Measurements from ENCODE around the gene SEZ6L2.
"Not testable (repeated sequence)": the region's sequence is repeated elsewhere in the genome, so short reads cannot be mapped to it uniquely, and the experiment has no call there.

Gene SEZ6L2

DNA sequence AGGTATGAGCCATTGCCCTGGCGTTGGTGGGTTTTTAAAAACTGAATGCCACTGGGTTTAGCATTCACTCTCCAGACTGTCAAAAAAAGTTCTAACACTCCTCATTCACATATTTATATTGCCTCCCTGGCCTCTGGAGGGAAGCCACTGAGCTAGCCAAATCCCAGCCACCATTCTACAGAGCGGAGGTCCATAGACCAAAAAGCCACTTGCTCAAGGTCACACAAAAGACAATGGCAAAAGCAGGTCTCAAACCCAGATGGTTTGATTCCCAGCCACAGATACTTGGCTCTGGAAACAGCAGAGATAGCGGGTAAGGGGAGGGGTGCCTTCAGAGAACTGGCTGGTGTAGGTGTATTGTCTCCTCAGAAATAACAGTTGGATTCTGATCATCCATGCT lies 18.3 kb downstream of the SEZ6L2 start:
- no peak for DNase-seq

- DNase-seq, result no peak
Measured at GRCh38 chr16:29878172-29878571, 21.2 kb downstream of the SEZ6L2 start.

GRCh38 chr16:29877266-29877961 lies 21.9 kb downstream of the SEZ6L2 start:
- peak; percentile 52 for DNase-seq

DNA sequence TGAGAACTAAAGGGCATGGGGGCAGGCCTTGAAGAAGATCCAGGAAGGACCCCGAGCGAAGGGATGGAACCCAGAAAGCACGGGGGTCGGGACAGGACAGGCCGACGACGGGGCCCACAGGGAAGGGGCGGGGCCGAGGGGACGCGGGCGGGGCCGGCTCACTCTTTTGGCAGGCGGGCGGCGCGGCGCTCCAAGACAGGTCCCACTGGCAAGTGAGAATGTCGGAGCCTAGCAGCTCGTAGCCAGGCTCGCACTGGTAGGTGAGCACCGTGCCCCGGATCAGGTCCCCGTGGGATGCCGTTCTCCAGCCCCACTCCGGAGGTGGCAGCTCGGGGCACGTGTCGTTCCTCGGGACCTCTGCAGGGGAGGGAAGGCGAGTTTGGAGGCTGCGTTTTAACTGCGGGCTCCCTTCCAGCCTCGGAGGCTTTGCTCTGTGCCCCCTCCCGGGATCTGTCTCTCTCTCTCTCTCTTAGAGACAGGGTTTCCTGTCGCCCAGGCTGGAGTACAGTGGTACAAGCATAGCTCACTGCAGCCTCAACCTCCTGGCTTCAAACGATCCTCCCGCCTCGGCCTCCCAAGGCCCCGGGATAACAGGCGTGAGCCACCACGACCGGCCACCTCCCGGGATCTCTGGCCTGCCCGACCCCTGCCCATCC lies 22.6 kb downstream of the SEZ6L2 start:
- DNase-seq, result peak; percentile 41

- no peak for DNase-seq
Measured at GRCh38 chr16:29876217-29876593, 23.1 kb downstream of the SEZ6L2 start.

DNA sequence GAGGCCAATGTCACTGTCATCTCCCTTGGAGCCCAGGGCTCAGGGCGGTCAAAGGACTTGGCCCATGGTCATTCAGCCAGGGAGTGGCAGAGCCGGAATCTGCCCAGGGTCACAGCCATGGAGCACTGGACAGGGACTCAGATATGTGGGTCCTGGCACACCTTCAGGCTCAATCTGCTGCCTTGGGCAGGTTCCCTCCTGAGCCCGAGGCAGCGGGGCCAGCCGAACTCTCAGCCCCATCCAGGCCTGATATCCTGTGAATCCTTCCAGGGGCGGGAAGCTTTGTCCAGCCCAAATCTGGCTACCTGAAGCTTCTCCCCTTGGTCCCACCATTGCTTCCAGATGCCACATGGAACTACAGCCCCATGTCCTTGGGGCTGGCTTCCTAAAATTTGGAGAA lies 24.1 kb downstream of the SEZ6L2 start:
- DNase-seq, result no peak

GRCh38 chr16:29873319-29873718 lies 26.0 kb downstream of the SEZ6L2 start:
- DNase-seq, result no peak

DNA sequence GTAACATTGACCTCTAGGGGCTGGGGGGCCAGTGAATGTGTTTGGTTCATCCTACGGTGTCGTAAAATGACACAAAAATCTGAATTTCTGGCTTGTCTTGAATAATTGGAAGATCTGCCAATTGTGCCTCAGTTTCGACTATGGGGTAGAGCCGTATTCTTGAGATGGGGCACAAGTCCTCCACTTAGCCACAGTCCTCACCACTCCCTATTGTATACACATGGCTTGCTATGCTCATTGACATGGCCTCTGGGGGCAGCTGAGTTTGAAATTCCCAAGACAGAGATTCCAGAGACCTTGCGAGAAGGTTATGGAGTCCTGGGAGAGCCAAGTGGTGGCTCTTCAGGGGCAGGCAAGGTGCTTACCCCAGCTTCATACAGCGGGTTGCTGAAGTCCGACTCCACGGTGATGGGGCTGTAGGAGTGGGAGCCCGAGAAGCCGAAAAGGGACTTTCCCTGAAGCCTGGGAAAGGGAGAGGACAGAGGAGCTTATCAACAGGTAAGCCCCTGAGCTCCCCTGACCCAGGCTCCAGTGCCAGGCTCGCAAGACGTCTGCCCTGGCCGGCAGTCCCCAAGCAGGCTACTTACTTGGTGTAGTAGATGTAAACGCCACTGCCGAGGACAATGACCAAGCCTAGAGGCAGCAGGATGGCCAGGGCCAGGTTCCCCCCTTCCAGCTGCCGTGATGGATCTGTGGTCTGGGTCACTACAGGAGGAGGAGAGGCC lies 27.4 kb downstream of the SEZ6L2 start:
- DNase-seq, result no peak

GRCh38 chr16:29869067-29869466 lies 30.3 kb downstream of the SEZ6L2 start:
- DNase-seq, result not testable (repeated sequence)

- DNase-seq, result no peak
Measured at GRCh38 chr16:29868396-29869009, 30.8 kb downstream of the SEZ6L2 start.

- no peak for DNase-seq
Measured at GRCh38 chr16:29864205-29864604, 35.1 kb downstream of the SEZ6L2 start.

DNA sequence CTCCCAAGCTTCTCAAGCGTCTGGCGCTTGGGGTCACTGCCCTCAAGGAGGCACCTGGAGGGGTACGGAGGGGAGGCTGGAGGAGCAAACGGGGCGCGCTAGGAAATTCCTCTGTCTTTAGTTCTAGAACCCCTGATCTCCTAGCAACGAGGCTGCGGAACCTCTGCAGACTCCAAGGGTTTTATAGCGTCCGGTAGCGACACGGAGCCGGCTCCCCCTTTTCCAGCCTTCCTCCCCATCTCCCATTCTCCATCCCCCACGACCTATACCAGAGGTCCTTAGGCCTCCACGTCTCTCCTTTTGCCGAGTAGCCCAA lies 35.7 kb downstream of the SEZ6L2 start:
- DNase-seq, result no peak

DNA sequence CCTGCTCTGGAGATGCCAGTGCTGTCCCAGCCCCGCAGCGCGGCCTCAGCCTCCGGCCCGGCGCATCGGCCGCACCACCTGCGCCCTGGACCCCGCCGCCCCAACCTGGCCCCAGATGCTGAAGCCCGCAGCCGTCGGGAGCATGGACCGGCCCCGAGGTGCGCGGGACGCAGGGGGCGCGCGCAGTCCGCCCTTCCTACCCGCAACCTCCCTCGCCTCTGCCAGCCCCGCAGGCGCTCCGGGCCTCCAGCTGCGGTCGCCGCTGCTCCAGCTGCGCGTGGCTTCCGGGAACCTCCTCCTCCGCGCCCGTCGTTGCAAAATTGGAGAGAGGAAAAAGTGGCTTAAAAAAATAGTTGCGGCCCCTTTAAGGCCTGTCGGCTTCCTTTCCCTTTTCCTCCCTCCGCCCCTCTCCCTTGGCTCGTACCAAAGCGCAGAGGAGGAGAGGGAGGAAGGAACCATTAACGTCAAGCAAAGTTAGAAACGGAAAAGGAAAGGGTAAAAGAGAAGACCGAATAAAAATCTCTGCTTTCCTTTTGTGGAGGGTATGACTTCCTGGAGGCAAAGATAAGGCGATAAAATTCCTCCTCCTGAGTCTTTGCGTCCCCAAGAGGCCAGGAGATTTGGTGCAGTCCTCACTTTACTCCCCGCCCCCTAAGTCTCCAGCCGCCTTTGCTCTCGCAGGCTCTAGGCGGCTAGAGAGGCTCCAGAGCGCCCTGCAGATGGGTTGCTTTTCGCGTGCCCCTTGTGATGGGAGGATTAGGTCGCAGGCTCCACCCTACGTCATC lies 36.3 kb downstream of the SEZ6L2 start, which contains the start of gene CDIPT:
TSS of gene CDIPT (minus strand) at position 343 of the 785 bp plus-strand sequence. CDS start 369 bp downstream, outside the sequence.
- DNase-seq, result peak; percentile 94

DNA sequence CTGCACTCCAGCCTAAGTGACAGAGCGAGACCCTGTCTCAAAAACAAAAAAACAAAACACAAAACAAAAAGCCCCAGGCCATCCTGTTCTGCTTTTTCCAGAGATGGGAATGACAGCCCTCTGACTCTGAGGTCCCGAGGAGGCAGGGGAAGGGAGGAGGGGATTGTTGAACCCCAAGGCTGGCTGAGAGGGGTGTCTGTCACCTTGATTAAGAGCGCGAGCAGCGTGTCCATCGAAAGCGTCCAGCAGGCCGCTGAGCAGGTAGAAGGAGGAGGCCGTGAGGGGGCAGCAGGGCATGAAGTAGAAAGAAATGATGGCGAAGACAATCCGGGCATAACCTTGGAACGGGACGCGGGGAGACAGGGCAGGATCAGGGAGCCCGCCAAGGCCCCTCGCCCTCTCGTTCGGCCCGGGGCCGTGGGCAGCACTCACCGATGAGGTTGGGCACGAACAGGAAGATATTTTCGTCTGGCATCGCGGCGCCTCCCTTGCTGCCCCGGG lies 36.9 kb downstream of the SEZ6L2 start:
- DNase-seq, result no peak

DNA sequence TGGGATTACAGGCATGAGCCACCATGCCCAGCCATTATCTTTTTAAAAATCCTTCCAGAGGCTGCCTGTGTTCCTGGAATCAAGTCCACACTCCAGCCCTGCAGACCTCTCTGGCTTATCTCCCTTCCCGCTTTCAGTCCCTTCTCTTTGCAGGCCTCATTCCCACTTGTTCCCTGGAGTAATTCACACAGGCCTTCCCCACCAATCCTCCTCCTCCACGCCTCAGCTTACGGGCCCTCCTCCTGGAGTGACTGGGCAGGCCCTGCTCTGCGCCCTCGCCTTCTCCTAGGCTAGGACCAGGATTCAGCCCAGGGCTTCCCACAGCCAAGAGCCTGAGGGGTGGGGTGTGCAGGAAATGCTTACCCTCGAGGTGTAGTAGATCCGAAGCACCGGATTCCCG lies 39.1 kb downstream of the SEZ6L2 start:
- DNase-seq, result no peak

DNA sequence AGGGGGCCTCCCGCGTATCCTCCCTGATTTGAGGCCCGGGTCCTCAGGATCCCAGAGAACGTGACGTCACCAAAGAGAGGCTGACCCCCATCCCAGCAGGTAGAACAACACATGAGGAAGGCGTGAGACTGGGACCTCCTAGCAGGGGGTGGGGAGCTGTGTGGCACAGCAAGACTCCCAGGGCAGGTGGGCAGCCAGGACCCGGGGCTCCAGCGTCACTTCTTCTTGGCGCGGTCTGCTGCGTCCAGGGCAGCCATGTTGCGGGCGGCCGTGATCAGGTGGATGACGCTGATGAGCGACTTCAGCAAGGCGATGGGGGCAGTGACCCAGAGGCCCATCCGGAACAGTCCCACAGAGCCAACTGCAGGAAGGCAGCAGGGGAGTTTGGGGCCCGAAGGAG lies 40.4 kb downstream of the SEZ6L2 start:
- DNase-seq, result no peak

- DNase-seq, result no peak
Measured at GRCh38 chr16:29858149-29858849, 41.1 kb downstream of the SEZ6L2 start.

DNA sequence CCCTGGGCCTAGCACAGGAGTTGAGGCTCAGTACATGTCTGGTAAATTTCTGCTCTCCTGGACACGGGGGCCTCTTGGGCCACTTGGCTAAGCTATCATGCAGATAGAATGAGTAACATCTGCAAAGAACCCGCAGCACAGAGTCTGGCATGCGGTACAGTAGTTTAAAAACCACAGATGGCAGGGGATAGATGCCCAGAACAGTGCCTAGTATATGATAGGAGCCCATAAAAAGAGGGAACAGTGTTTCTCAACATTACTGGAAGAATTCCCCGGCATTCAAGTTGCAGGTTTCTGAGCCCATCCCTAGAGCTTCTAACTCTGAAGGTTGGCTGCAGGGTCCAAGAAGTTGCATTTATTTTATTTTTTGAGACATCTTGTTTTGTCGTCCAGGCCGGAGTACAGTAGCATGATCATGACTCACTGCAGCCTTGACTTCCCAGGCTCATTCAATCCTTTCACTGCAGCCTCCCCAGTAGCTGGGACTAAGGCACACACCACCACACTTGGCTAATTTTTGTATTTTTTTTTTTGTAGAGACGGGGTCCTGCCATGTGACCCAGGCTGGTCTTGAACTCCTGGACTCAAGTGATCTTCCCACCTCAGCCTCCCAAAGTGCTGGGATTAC lies 42.1 kb downstream of the SEZ6L2 start:
- no peak for DNase-seq

DNA sequence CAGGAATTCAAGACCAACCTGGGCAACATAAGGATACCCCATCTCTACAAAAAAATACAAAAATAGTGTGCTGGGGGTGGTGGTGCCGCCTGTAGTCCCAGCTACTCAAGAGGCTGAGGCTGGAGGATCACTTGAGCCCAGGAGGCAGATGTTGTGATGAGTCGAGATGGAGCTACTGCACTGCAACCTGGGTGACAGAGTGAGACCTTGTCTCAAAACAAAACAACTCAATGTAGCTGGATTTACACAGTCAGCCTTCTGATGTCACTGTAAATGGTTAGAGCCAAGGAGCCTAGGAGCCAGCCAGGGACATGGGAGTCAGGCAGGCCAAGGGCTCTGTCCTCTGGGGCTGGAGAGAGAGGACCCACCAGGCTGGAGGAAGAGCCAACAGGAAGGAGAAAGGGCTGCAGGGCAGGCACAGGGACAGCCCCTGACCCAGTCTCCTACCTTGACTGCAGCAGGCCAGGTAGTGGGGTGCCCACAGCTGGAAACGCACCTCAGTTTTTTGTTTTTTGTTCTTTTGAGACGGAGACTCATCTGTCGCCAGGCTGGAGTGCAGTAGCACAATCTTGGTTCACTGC lies 44.7 kb downstream of the SEZ6L2 start:
- no peak for DNase-seq

GRCh38 chr16:29852654-29853053 lies 46.7 kb downstream of the SEZ6L2 start:
- DNase-seq, result no peak

- DNase-seq, result no peak
Measured at GRCh38 chr16:29850998-29851397, 48.4 kb downstream of the SEZ6L2 start.

All from stimulated activated CD4-positive, alpha-beta T cell treated with anti-CD3 and anti-CD28 coated beads, Interleukin-4, amount 100 ng/mL, for 24 hours (primary cell).